Activated CD4-positive, alpha-beta T cell treated with anti-CD3 and anti-CD28 coated beads, Interleukin-2, amount 50 U/mL, for 4 hours (primary cell): Measurements from ENCODE around the gene TRRAP.

Experiments
- DNase-seq, 2 experiments: peaks; one replicate each; pipeline ENCODE4 v3.0.0-alpha.2; 2020

Gene TRRAP

DNA sequence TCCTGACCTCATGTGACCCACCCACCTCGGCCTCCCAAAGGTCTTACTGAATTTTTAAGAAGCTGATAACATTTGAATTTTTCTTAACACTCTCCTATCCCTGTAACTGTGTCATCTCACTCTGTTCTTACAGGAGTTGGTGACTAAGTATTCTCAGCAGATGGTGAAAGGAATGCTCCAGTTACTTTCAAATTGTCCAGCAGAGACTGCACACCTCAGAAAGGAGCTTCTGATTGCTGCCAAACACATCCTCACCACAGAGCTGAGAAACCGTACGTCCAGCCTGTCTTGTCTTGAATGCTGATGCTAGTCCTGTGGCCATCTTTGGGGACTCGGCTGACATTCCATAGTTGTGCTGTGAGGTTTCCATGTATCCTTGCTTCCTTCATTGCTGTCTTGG lies 24.9 kb downstream of the TRRAP start:
- no peak for DNase-seq

- no peak for DNase-seq
Observed at GRCh38 chr7:98907570-98907969, 29.2 kb downstream of the TRRAP start.

- no peak for DNase-seq
Observed at GRCh38 chr7:98908585-98908984, 30.3 kb downstream of the TRRAP start.

DNA sequence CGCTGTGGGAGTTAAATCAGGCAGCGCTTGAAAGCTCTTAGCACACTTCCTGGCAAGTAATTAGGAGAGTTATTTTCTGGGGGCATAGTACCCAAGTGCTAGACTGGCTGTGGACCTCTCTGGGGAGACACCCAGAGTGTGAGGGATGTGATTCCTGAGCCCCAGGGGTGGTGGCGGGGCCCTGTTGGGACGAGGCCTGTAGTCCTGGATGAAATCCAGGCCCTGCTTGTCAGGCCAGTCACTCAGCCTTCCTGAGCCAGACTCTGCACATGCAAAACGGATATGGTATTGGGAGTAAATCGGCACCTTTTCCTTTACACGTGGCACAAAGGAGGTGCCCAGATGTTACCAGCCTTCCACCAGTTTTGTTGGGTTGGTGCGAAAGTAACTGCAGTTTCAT lies 31.2 kb downstream of the TRRAP start:
- DNase-seq: no peak

GRCh38 chr7:98910427-98910826 lies 32.1 kb downstream of the TRRAP start:
- DNase-seq: no peak

- DNase-seq: no peak
Observed at GRCh38 chr7:98911916-98912315, 33.6 kb downstream of the TRRAP start.

- no peak for DNase-seq
Observed at GRCh38 chr7:98913026-98913425, 34.7 kb downstream of the TRRAP start.

- DNase-seq: no peak
Observed at GRCh38 chr7:98913612-98914011, 35.3 kb downstream of the TRRAP start.

DNA sequence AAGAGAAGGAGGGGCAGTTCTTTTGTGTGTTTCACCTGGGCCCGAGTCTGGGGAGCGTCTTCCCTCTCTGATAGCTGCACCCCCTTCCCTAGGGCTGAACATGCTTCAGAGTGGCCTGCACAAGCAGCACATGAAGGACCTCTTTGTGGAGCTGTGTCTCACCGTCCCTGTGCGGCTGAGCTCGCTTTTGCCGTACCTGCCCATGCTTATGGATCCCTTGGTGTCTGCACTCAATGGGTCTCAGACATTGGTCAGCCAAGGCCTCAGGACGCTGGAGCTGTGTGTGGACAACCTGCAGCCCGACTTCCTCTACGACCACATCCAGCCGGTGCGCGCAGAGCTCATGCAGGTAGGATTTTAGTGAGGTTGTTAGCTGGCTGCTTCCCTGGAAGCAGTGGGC lies 39.0 kb downstream of the TRRAP start:
- no peak for DNase-seq

GRCh38 chr7:98921608-98922372 lies 43.5 kb downstream of the TRRAP start:
- no peak for DNase-seq

- no peak for DNase-seq
Observed at GRCh38 chr7:98922392-98923187, 44.3 kb downstream of the TRRAP start.

- DNase-seq: no peak
Observed at GRCh38 chr7:98923512-98923911, 45.2 kb downstream of the TRRAP start.

GRCh38 chr7:98927125-98927524 lies 48.8 kb downstream of the TRRAP start:
- no peak for DNase-seq

GRCh38 chr7:98930464-98930863 lies 52.1 kb downstream of the TRRAP start:
- DNase-seq: no peak

- peak in 1 of 2 experiments; percentile 4 for DNase-seq
Observed at GRCh38 chr7:98930921-98931320, 52.6 kb downstream of the TRRAP start.

GRCh38 chr7:98933321-98933720 lies 55.0 kb downstream of the TRRAP start:
- DNase-seq: no peak

- DNase-seq: no peak
Observed at GRCh38 chr7:98934267-98934666, 55.9 kb downstream of the TRRAP start.

DNA sequence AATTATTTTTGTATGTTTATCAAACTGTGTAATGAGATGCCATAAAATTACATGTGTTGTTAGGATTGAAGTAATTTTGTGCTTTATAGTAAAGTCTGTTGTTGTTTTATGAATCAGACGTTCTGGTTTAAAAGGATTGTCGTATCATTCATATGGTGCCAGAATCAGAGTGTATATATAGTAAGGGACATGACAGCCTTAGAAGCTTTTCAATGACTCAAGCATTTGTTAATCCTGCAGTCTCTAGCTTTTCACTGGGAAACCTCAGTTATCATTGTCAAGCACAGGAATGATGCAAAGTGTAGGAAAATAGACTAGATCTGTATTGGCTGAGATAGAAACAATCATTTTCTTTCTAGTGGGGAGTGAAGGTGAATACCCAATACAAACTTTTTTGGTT lies 57.5 kb downstream of the TRRAP start:
- no peak for DNase-seq

DNA sequence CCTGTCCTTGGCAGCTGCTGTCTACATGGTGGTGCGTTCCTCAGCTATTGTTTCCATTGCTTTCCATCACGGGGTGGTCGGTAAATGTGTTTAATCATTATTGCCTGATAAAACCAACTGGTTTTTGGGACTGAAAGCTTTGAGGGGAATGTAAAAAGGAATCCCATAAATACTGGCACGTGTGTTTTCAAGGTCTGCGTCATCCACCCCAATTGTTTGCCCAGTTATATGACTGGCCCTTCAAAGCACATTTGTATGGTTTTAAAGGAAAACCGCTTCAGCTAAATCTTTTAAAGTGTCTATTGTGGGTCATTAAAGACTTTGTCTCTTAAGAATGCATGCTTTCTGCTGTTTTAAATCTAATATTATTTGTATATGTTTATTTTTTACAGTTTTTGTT lies 65.0 kb downstream of the TRRAP start:
- no peak for DNase-seq

GRCh38 chr7:98944386-98944785 lies 66.1 kb downstream of the TRRAP start:
- DNase-seq: no peak

- no peak for DNase-seq
Observed at GRCh38 chr7:98945852-98946251, 67.5 kb downstream of the TRRAP start.

DNA sequence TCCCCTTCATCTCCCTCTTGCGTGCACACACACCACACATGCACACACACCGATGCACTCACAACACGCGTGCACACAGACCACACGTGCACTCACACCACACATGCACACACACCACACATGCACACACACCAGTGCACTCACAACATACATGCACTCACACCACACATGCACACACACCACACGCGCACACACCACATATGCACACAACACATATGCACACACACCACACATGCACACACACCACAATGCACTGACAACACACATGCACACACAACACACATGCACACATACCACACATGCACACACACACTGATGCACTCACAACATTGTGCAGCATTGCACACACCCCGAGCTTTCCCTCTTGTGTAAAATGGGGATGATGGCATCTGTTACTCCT lies 68.1 kb downstream of the TRRAP start:
- DNase-seq: no peak

DNA sequence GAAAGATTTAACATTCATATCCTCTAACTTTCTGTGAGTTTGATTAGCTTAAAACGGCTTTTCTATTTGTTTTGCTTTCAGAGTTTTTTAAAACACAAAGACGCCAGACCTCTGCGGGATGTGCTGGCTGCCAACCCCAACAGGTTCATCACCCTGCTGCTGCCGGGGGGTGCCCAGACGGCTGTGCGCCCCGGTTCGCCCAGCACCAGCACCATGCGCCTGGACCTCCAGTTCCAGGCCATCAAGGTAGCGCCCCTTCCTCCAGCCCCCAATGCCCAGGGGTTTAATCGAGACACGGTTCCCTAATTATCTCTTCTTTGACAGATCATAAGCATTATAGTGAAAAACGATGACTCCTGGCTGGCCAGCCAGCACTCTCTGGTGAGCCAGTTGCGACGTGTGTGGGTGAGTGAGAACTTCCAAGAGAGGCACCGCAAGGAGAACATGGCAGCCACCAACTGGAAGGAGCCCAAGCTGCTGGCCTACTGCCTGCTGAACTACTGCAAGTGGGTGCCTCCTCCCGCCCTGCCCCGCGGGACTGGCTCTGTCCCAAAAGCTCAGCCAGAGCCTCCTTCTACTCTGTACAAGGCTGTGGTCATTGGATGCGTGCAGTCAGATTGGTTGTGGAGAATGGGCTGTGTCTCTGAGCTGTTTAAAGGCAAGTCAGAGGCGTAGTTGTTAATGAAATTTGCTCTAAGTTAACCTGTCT lies 71.2 kb downstream of the TRRAP start:
- no peak for DNase-seq

DNA sequence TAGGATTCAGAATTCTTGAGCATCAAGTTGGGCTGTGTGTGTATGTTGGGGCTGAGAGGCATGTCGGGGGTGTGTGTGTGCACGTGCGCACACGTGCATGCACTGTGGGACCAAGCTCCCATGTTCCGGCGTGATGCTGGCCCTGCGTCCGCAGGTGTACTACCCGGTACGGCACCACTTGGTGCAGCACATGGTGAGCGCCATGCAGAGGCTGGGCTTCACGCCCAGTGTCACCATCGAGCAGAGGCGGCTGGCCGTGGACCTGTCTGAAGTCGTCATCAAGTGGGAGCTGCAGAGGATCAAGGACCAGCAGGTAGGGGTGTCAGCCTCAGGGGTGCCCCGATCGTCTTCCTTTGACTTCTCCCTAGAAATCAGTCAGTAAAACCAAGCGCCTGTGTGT lies 77.7 kb downstream of the TRRAP start:
- no peak for DNase-seq
